HepG2 (cell line): ENCODE measurements around the gene KIAA1328.

Experiments
- CC2D1A ChIP-seq: sonication (generic); formaldehyde crosslinking; IDR thresholded peaks from 2 replicates; pipeline ENCODE4 v1.8.1; 2023; ENCODE audit warnings: mild to moderate bottlenecking, missing genetic modification reagents
- EED ChIP-seq: sonication (generic); formaldehyde crosslinking; IDR thresholded peaks from 2 replicates; pipeline ENCODE4 v1.5.0; 2020; ENCODE audit warnings: mild to moderate bottlenecking, missing genetic modification reagents
- EP300 ChIP-seq, 3 experiments: sonication (generic) in 1 of 3; formaldehyde crosslinking in 1 of 3; IDR thresholded peaks; 2 replicates each; pipeline versions ENCODE4 v1.5.1 to v1.6.1; 2011 to 2020; ENCODE audit warnings: low read depth in 2 of 3, low read length in 2 of 3, borderline replicate concordance in 1 of 3, improper control_type of control experiment in 1 of 3, mild to moderate bottlenecking in 1 of 3, missing genetic modification reagents in 1 of 3, moderate library complexity in 1 of 3
- EZH2 ChIP-seq: conservative IDR thresholded peaks from 2 replicates; pipeline ENCODE4 v1.6.1; 2012; ENCODE audit warnings: mild to moderate bottlenecking, low read depth, low read length, moderate library complexity
- FOSL1 ChIP-seq: sonication (generic); formaldehyde crosslinking; IDR thresholded peaks from 2 replicates; pipeline ENCODE4 v1.9.0; 2021; ENCODE audit warnings: missing genetic modification reagents, borderline replicate concordance
- SIN3A ChIP-seq: IDR thresholded peaks from 2 replicates; pipeline ENCODE4 v1.6.1; 2011; ENCODE audit warnings: low read depth, mild to moderate bottlenecking, control low read depth, low read length, borderline replicate concordance
- TBL1XR1 ChIP-seq: fragments of 150-350 bp; IDR thresholded peaks from 2 replicates; pipeline ENCODE4 v1.6.1; 2014; ENCODE audit warnings: borderline replicate concordance, low read length; ENCODE audit not compliant: partially characterized antibody
- ZMYM3 ChIP-seq: sonication (generic); formaldehyde crosslinking; IDR thresholded peaks from 2 replicates; pipeline ENCODE4 v1.5.1; 2020; ENCODE audit warnings: mild to moderate bottlenecking, missing genetic modification reagents
- ZNF224 ChIP-seq: sonication (generic); formaldehyde crosslinking; IDR thresholded peaks from 2 replicates; pipeline ENCODE4 v1.5.0; 2020; ENCODE audit warnings: mild to moderate bottlenecking, missing genetic modification reagents
- ZNF792 ChIP-seq: IDR thresholded peaks from 2 replicates; pipeline ENCODE4 v1.6.1; 2016
- TF ChIP-seq, protein P1 (sequence below): sonication (generic); formaldehyde crosslinking; IDR thresholded peaks from 2 replicates; pipeline ENCODE4 v1.8.0; 2022; ENCODE audit warnings: mild to moderate bottlenecking, missing genetic modification reagents; ENCODE audit not compliant: insufficient replicate concordance
- TF ChIP-seq, protein P2 (sequence below): sonication (generic); formaldehyde crosslinking; IDR thresholded peaks from 2 replicates; pipeline ENCODE4 v1.5.0; 2020; ENCODE audit warnings: mild to moderate bottlenecking, missing genetic modification reagents, moderate library complexity
- TF ChIP-seq, protein P3 (sequence below): IDR thresholded peaks from 2 replicates; pipeline ENCODE4 v1.6.1; 2016; ENCODE audit warnings: low read depth, borderline replicate concordance
- TF ChIP-seq, protein P4 (sequence below): IDR thresholded peaks from 2 replicates; pipeline ENCODE4 v1.6.1; 2018; ENCODE audit warnings: missing genetic modification reagents

DNA sequence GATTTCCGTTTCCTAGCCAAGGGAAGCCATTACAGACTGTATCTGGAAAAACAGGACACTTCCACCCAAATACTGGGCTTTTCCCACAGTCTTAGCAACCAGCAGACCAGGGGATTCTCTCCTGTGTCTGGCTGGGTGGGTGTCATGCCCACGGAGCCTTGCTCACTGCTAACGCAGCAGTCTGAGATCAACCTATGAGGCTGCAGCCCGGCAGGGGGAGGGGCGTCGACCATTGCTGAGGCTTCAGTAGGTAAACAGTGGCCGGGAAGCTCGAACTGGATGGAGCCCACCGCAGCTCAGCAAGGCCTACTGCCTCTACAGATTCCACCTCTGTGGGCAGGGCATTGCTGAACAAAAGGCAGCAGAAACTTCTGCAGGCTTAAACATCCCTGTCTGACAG, 131.1 kb downstream of the KIAA1328 start:
- TF ChIP-seq EP300 (IDR thresholded peaks at IDR 0.05; ENCODE audit: low read depth in 2 of 2, low read length in 2 of 2) (no peak), EP300 (CRISPR knock-in tag; IDR thresholded peaks at IDR 0.05; ENCODE audit: borderline replicate concordance) (no peak), SIN3A (no peak), EZH2 (no peak), ZNF224 (CRISPR knock-in tag) (no peak), TBL1XR1 (no peak), EED (CRISPR knock-in tag) (no peak), ZNF792 (CRISPR knock-in tag) (no peak), ZMYM3 (no peak), CC2D1A (CRISPR knock-in tag) (no peak), FOSL1 (CRISPR knock-in tag) (no peak)
- TF ChIP-seq, protein P1, sequence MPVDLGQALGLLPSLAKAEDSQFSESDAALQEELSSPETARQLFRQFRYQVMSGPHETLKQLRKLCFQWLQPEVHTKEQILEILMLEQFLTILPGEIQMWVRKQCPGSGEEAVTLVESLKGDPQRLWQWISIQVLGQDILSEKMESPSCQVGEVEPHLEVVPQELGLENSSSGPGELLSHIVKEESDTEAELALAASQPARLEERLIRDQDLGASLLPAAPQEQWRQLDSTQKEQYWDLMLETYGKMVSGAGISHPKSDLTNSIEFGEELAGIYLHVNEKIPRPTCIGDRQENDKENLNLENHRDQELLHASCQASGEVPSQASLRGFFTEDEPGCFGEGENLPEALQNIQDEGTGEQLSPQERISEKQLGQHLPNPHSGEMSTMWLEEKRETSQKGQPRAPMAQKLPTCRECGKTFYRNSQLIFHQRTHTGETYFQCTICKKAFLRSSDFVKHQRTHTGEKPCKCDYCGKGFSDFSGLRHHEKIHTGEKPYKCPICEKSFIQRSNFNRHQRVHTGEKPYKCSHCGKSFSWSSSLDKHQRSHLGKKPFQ (CRISPR knock-in tag): no peak
- TF ChIP-seq, protein P2, sequence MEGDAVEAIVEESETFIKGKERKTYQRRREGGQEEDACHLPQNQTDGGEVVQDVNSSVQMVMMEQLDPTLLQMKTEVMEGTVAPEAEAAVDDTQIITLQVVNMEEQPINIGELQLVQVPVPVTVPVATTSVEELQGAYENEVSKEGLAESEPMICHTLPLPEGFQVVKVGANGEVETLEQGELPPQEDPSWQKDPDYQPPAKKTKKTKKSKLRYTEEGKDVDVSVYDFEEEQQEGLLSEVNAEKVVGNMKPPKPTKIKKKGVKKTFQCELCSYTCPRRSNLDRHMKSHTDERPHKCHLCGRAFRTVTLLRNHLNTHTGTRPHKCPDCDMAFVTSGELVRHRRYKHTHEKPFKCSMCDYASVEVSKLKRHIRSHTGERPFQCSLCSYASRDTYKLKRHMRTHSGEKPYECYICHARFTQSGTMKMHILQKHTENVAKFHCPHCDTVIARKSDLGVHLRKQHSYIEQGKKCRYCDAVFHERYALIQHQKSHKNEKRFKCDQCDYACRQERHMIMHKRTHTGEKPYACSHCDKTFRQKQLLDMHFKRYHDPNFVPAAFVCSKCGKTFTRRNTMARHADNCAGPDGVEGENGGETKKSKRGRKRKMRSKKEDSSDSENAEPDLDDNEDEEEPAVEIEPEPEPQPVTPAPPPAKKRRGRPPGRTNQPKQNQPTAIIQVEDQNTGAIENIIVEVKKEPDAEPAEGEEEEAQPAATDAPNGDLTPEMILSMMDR (CRISPR knock-in tag): no peak
- TF ChIP-seq, protein P3, sequence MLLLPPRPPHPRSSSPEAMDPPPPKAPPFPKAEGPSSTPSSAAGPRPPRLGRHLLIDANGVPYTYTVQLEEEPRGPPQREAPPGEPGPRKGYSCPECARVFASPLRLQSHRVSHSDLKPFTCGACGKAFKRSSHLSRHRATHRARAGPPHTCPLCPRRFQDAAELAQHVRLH: no peak
- TF ChIP-seq, protein P4, sequence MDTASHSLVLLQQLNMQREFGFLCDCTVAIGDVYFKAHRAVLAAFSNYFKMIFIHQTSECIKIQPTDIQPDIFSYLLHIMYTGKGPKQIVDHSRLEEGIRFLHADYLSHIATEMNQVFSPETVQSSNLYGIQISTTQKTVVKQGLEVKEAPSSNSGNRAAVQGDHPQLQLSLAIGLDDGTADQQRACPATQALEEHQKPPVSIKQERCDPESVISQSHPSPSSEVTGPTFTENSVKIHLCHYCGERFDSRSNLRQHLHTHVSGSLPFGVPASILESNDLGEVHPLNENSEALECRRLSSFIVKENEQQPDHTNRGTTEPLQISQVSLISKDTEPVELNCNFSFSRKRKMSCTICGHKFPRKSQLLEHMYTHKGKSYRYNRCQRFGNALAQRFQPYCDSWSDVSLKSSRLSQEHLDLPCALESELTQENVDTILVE (CRISPR knock-in tag): no peak
